K562 (cell line): ENCODE measurements around the gene UBFD1. TPM values are rescaled to one million over a fixed set of nuclear protein-coding genes. Genes with fewer than 3 reads are reported as not detected.

Experiments used
- ATAC-seq: fragments of 200-7000 bp; cut with Tn5 transposase; 3 replicates; pipeline ENCODE4 v1.9.1; 2020; ENCODE audit warnings: moderate library complexity
- BruUV-seq: library from RNA; stranded (reverse); fragments of 400-500 nt; replicated peaks from 2 replicates; lab custom pipeline; 2021; lab: Mats Ljungman, UMichigan
- CTCF ChIA-PET: fragments of 300-600 bp; formaldehyde crosslinking; extraction: SDS; loops from one replicate; lab custom pipeline; 2021; ENCODE audit warnings: low intra/inter-chr PET ratio; lab: Yijun Ruan, JAX
- POLR2A ChIA-PET: fragments of 300-600, 350-650 bp; sonication (Branson Sonifier 250); formaldehyde crosslinking; extraction: SDS; loops from one replicate; lab custom pipeline; 2021; ENCODE audit warnings: antibody characterized with exemption, inconsistent platforms; lab: Yijun Ruan, JAX
- DNase-seq, 4 experiments: peaks; one replicate each; pipeline versions ENCODE4 v3.0.0 to v3.0.0-alpha.2; 2011 to 2018; ENCODE audit warnings: low spot score in 3 of 4, mixed read lengths in 3 of 4; ENCODE audit errors: extremely low read depth in 1 of 4
- FAIRE-seq: peaks from 2 replicates; lab custom pipeline; 2011; peaks lifted over from hg19 to GRCh38; lab: Jason Lieb, UNC
- H2AFZ ChIP-seq: 2 replicates; pipeline ENCODE4 v1.6.0; 2011; ENCODE audit warnings: low read depth, low read length, control low read depth, inconsistent platforms
- H3K27ac ChIP-seq: fragments of 200-600 bp; 3 replicates; pipeline ENCODE4 v1.8.0; 2011; ENCODE audit warnings: low read depth, mild to moderate bottlenecking, control low read depth, inconsistent platforms, low read length, moderate library complexity, mixed read lengths; ENCODE audit errors: extremely low read depth
- H3K27me3 ChIP-seq, 2 experiments: fragments of 300-600 bp in 1 of 2; 2 replicates in 1 of 2; 3 replicates in 1 of 2; pipeline versions ENCODE4 v1.6.0 to v1.8.0; 2011; ENCODE audit warnings: inconsistent platforms in 2 of 2, low read length in 2 of 2, mild to moderate bottlenecking in 1 of 2, mixed read lengths in 1 of 2, moderate library complexity in 1 of 2; ENCODE audit not compliant: control insufficient read depth in 2 of 2, insufficient read depth in 2 of 2
- H3K36me3 ChIP-seq: fragments of 300-600 bp; 3 replicates; pipeline ENCODE4 v1.8.0; 2011; ENCODE audit warnings: mild to moderate bottlenecking, low read length, inconsistent platforms; ENCODE audit not compliant: control insufficient read depth, insufficient read depth
- H3K4me1 ChIP-seq, 2 experiments: fragments of 200-600 bp in 1 of 2; replicated peaks in 1 of 2; 2 replicates in 1 of 2; 3 replicates in 1 of 2; pipeline versions ENCODE4 v1.5.1 to v1.8.0; 2011; ENCODE audit warnings: inconsistent platforms in 2 of 2, low read length in 2 of 2, mild to moderate bottlenecking in 1 of 2, mixed read lengths in 1 of 2, moderate library complexity in 1 of 2; ENCODE audit not compliant: control insufficient read depth in 2 of 2, insufficient read depth in 2 of 2
- H3K4me2 ChIP-seq: 2 replicates; pipeline ENCODE4 v1.6.1; 2011; ENCODE audit warnings: low read length, control low read depth, inconsistent platforms, mixed read lengths; ENCODE audit not compliant: insufficient read depth
- H3K4me3 ChIP-seq: fragments of 200-600 bp; sonication (generic), shearing (Covaris generic); 2 replicates; pipeline ENCODE4 v1.5.1; 2016; ENCODE audit warnings: control low read depth, inconsistent platforms
- H3K79me2 ChIP-seq: fragments of 200-600 bp; 3 replicates; pipeline ENCODE4 v1.8.0; 2011; ENCODE audit warnings: low read length, inconsistent platforms; ENCODE audit not compliant: control insufficient read depth, insufficient read depth
- H3K9ac ChIP-seq, 2 experiments: 2 replicates each; pipeline versions ENCODE4 v1.6.0 to v1.6.1; 2011; ENCODE audit warnings: low read depth in 2 of 2, low read length in 2 of 2, control low read depth in 1 of 2, inconsistent platforms in 1 of 2, mild to moderate bottlenecking in 1 of 2, mixed read lengths in 1 of 2; ENCODE audit not compliant: insufficient read depth in 1 of 2
- H3K9me1 ChIP-seq: one replicate; pipeline ENCODE4 v1.6.0; 2011; ENCODE audit warnings: inconsistent platforms, mild to moderate bottlenecking, low read length, moderate library complexity; ENCODE audit not compliant: control insufficient read depth, insufficient read depth
- H3K9me3 ChIP-seq: replicated peaks from 2 replicates; pipeline ENCODE4 v1.5.1; 2011; ENCODE audit warnings: low read depth, low read length, inconsistent platforms; ENCODE audit not compliant: control insufficient read depth, insufficient read depth
- H4K20me1 ChIP-seq: replicated peaks from 2 replicates; pipeline ENCODE4 v1.6.1; 2011; ENCODE audit warnings: low read length, inconsistent platforms, mixed read lengths; ENCODE audit not compliant: control insufficient read depth, insufficient read depth
- EP300 ChIP-seq: IDR thresholded peaks from 2 replicates; pipeline ENCODE4 v1.6.1; 2012; ENCODE audit warnings: low read length, improper control_type of control experiment
- NFIX ChIP-seq: fragments of 250-450 bp; sonication (Bioruptor Pico); IDR thresholded peaks from 2 replicates; pipeline ENCODE4 v1.4.0; 2020; ENCODE audit warnings: low read depth, mild to moderate bottlenecking, moderate library complexity
- PYGO2 ChIP-seq: fragments of 450-650 bp; IDR thresholded peaks from 2 replicates; pipeline ENCODE4 v1.6.1; 2016; ENCODE audit warnings: mild to moderate bottlenecking, missing genetic modification characterization, moderate library complexity, missing compliant biosample characterization
- SMAD4 ChIP-seq: fragments of 250-450 bp; sonication (Bioruptor Pico); conservative IDR thresholded peaks from 2 replicates; pipeline ENCODE4 v1.8.0; 2021; ENCODE audit warnings: inconsistent platforms, mild to moderate bottlenecking, moderate library complexity
- SPI1 ChIP-seq: IDR thresholded peaks from 2 replicates; pipeline ENCODE4 v1.6.1; 2011; ENCODE audit warnings: low read depth, low read length, control low read depth, borderline replicate concordance
- ZNF263 ChIP-seq: sonication (generic); formaldehyde crosslinking; IDR thresholded peaks from 2 replicates; pipeline ENCODE4 v1.8.0; 2022; ENCODE audit warnings: mild to moderate bottlenecking, missing genetic modification reagents, borderline replicate concordance
- ZNF518B ChIP-seq: fragments of 250-450 bp; sonication (Bioruptor Pico); IDR thresholded peaks from 2 replicates; pipeline ENCODE4 v1.5.0; 2021; ENCODE audit warnings: mild to moderate bottlenecking, moderate library complexity
- WGBS: fragments of 100-300 bp; shearing (Covaris generic); methylation state at CpG from one replicate; pipeline ENCODE4 v1.1.6; 2016; ENCODE audit warnings: low coverage, mixed read lengths; ENCODE audit not compliant: insufficient coverage; ENCODE audit errors: missing lambda C conversion rate; 5-methylcytosine and 5-hydroxymethylcytosine counted together
- in situ Hi-C: fragments of 300-500 bp; cut with MboI; formaldehyde crosslinking; loops from 4 replicates; pipeline ENCODE4 v1.15.0; 2018; ENCODE audit warnings: inconsistent platforms, mixed read lengths
- intact Hi-C: fragments of 100-400 bp; cut with micrococcal nuclease; formaldehyde crosslinking; loops from 2 replicates; pipeline ENCODE4 v1.14.2; 2022
- polyA plus RNA-seq, 8 experiments: library from polyadenylated mRNA; depleted of rRNA in 4 of 8; stranded (reverse) in 5 of 8; unstranded in 3 of 8; fragments of >200 nt; fragmentation: Nextera tagmentation in 2 of 8; fragmentation: Illumina TruSeq in 1 of 8; extraction: Ambion mirVana in 2 of 8; extraction: Trizol in 1 of 8; gene quantifications; 2 replicates each; pipeline versions ENCODE4 v1.2.1 to v1.2.3, GENCODE V29; 2011 to 2014; ENCODE audit warnings: inconsistent platforms in 1 of 8, missing spikeins in 1 of 8
- total RNA-seq, 7 experiments: library from RNA; depleted of rRNA in 6 of 7; stranded (reverse); fragments of >200 nt in 6 of 7; fragmentation: Illumina TruSeq in 2 of 7; extraction: Trizol in 2 of 7; gene quantifications; 2 replicates each; pipeline versions ENCODE4 v1.2.1 to v1.2.3, GENCODE V29; 2011 to 2021; ENCODE audit warnings: low replicate concordance in 1 of 7

The UBFD1 gene
- total and polyA plus RNA-seq, 9 of the 15 experiments (the other 6 are each of a cell fraction or from before 2014, with no cell fraction given) = 10.7 to 66.2 (median 34.0) TPM

GRCh38 chr16:23516366-23517137 is 41.0 kb upstream of the UBFD1 start:
- WGBS = 57% methylated on average over 4 of the region's 4 CpGs
- in situ Hi-C loops (no loop called here), intact Hi-C loops (no loop called here)
- Histone ChIP-seq H3K9me1 (no peaks in the 10 kb centered on the region), H4K20me1 (no peaks in the 10 kb centered on the region), H3K79me2 (no peaks in the 10 kb centered on the region), H3K27ac (no peak overlapping the region), H3K4me2 (no peak overlapping the region), H2AFZ (no peak overlapping the region), H3K4me1 (peaks cover 5 to 16% of the 10 kb centered on the region in 2 experiments; a peak in 3 of 5 replicates), H3K4me3 (no peak overlapping the region)
- no peak for ATAC-seq
- ChIA-PET POLR2A (interaction anchor here (0.7 kb wide), 1 partner anchor 16 kb away, joined by 3 read pairs; no protein-coding TSS in a partner anchor), CTCF (no interaction called here)
- FAIRE-seq = no peak
- DNase-seq = no peak
- BruUV-seq = no TSS peak
- TF ChIP-seq ZNF263 (CRISPR knock-in tag) (no peak), SPI1 (peak; percentile 70; the same call in 1 of the 2 replicates)
- TF ChIP-seq, all 486 proteins: peak for 1
- Histone ChIP-seq H3K27me3 (no peaks in the 10 kb centered on the region), H3K9ac (no peak overlapping the region), H3K9me3 (no peaks in the 10 kb centered on the region), H3K36me3 (peaks cover 30% of the 10 kb centered on the region; the same call in 1 of the 3 replicates)

- Histone ChIP-seq H3K27me3 (no peaks in the 10 kb centered on the region), H3K79me2 (no peaks in the 10 kb centered on the region), H3K4me2 (no peak overlapping the region), H2AFZ (no peak overlapping the region), H3K9ac (no peak overlapping the region), H3K4me3 (no peak overlapping the region), H3K4me1 (peaks cover 5 to 8% of the 10 kb centered on the region in 2 experiments; a peak in 3 of 5 replicates), H3K36me3 (peaks cover 49% of the 10 kb centered on the region; the same call in 2 of the 3 replicates), H4K20me1 (no peaks in the 10 kb centered on the region), H3K9me1 (no peaks in the 10 kb centered on the region), H3K9me3 (no peaks in the 10 kb centered on the region), H3K27ac (no peak overlapping the region)
- WGBS = 28% methylated on average over 3 of the region's 3 CpGs
- in situ Hi-C loops = no loop called here
- POLR2A ChIA-PET = interaction anchor here (0.6 to 1.0 kb wide), 2 partner anchors 11 to 21 kb away, joined by 3 to 5 read pairs; no protein-coding TSS in a partner anchor
- DNase-seq (peak in 1 of 4 experiments; percentile 51), FAIRE-seq (no peak), ATAC-seq (peak; percentile 42)
- CTCF ChIA-PET = no interaction called here
- intact Hi-C loops = no loop called here
- BruUV-seq = no TSS peak
- TF ChIP-seq ZNF518B (CRISPR knock-in tag) (no peak), SMAD4 (CRISPR knock-in tag) (no peak), NFIX (CRISPR knock-in tag) (peak; percentile 98), EP300 (no peak), PYGO2 (tag) (no peak)
Measured at GRCh38 chr16:23518435-23518891, 39.1 kb upstream of the UBFD1 start.
